Heart left ventricle (tissue), 16 donors: Measurements from ENCODE around the gene ECEL1. TPM values are rescaled to one million over a fixed set of nuclear protein-coding genes. Genes with fewer than 3 reads are reported as not detected.
"Not testable (repeated sequence)": the region's sequence is repeated elsewhere in the genome, so short reads cannot be mapped to it uniquely, and the experiment has no call there.

ENCODE experiments used
- ATAC-seq, 4 donors: fragments of 200-7000 bp; cut with Tn5 transposase; one replicate each; pipeline ENCODE4 v1.9.1; 2020 to 2022; ENCODE audit warnings: moderate library complexity in 4 of 4, mild to moderate bottlenecking in 3 of 4, moderate number of reproducible peaks in 1 of 4
- DNase-seq, 5 donors: peaks; one replicate each; pipeline ENCODE4 v3.0.0-alpha.2; 2020
- H3K27ac ChIP-seq, 12 donors: fragments of 200-600 bp; sonication (generic) in 4 of 12; one replicate each; pipeline versions ENCODE4 v1.5.0 to v1.8.0; 2016 to 2022; ENCODE audit warnings: mild to moderate bottlenecking in 2 of 12
- H3K27me3 ChIP-seq, 9 donors: fragments of 200-600 bp; sonication (generic) in 2 of 9; one replicate each; pipeline versions ENCODE4 v1.5.1 to v1.8.0; 2016 to 2022; ENCODE audit warnings: mild to moderate bottlenecking in 3 of 9
- H3K36me3 ChIP-seq, 9 donors: fragments of 200-600 bp; sonication (generic) in 2 of 9; one replicate each; pipeline versions ENCODE4 v1.5.0 to v1.8.0; 2018 to 2022; ENCODE audit warnings: mild to moderate bottlenecking in 2 of 9
- H3K4me1 ChIP-seq, 12 donors: fragments of 200-600 bp; sonication (generic) in 4 of 12; one replicate each; pipeline versions ENCODE4 v1.5.0 to v1.8.0; 2016 to 2022; ENCODE audit warnings: mild to moderate bottlenecking in 3 of 12
- H3K4me3 ChIP-seq, 12 donors: fragments of 200-600 bp; sonication (generic) in 4 of 12; one replicate each; pipeline versions ENCODE4 v1.5.0 to v1.8.0; 2017 to 2022; ENCODE audit warnings: mild to moderate bottlenecking in 9 of 12, moderate library complexity in 4 of 12
- H3K9me3 ChIP-seq, 12 donors: fragments of 200-600 bp; sonication (generic) in 4 of 12; one replicate each; pipeline versions ENCODE4 v1.5.0 to v1.8.0; 2016 to 2022; ENCODE audit warnings: mild to moderate bottlenecking in 1 of 12
- CTCF ChIP-seq, 12 donors: fragments of 200-600 bp; sonication (generic) in 4 of 12; IDR thresholded peaks; one replicate each; pipeline versions ENCODE4 v1.5.0 to v1.8.0; 2018 to 2022; ENCODE audit warnings: antibody characterized with exemption in 12 of 12, mild to moderate bottlenecking in 5 of 12
- POLR2A ChIP-seq, 2 donors: fragments of 450-650 bp; IDR thresholded peaks; one replicate each; pipeline ENCODE4 v1.6.1; 2017; ENCODE audit warnings: antibody characterized with exemption in 2 of 2, mild to moderate bottlenecking in 2 of 2, moderate library complexity in 2 of 2
- WGBS, 4 donors: extraction: QIAGEN DNeasy Blood & Tissue Kit in 2 of 4; methylation state at CpG; one replicate each; pipeline versions ENCODE4 v1.1.5 to v1.1.7; 2013 to 2018; 5-methylcytosine and 5-hydroxymethylcytosine counted together
- intact Hi-C, 10 donors: fragments of 100-400 bp; cut with DNase I; formaldehyde crosslinking; loops; one replicate each; pipeline versions ENCODE4 v1.11.1 to v1.14.2; 2022
- polyA plus RNA-seq, 2 donors: library from polyadenylated mRNA; stranded (reverse); fragments of 200-250 nt; gene quantifications; one replicate each; pipeline ENCODE4 v1.2.3, GENCODE V29; 2013
- total RNA-seq, 9 donors: library from RNA; depleted of rRNA in 2 of 9; stranded (reverse); fragments of >200 nt in 2 of 9; fragmentation: NEBNext Ultra II Directional in 3 of 9; extraction: Animal tissue kit (Norgen Biotek cat#: 25700) in 3 of 9; gene quantifications; one replicate each; pipeline versions ENCODE4 v1.1.0 to v1.2.4, GENCODE V29; 2016 to 2023
- donor health status: ischemic (EF 13 %, LVEDD 7.1; RV severe dilation, severe dysfunction).
- donor health status: healthy with polysubstance abuse.
- donor health status: DM: no; HTN: yes; CAD: no.
- donor health status: DM: no; HTN: no; CAD: no.
- donor health status: ischemic (EF 25% LVEDD 6.9; RV normal size, moderate dysfunction).
- donor health status: ischemic (EF 25% LVEDD 5.7; RV mildly dilated, moderate dysfunction).
- donor health status: healthy.
- donor health status: DM: yes; HTN: yes; CAD: no.
- donor health status: ischemic (EF 35%, LVEDD 5.7; RV mildly dilated, moderate dysfunction).
- donor health status: nonischemic (EF 11% LVEDD 7.7; RV severe dilation, severe dysfunction).
- donor health status: DM: yes; HTN: yes; CAD: no.
- donor health status: PGD.
- donor health status: ischemic (EF 29% LVEDD 5.4; RV normal size, mild dysfunction).
- donor health status: nonischemic (EF 23%, LVEDD 6.1; RV moderate dilation, normal function).

The ECEL1 gene
- total and polyA plus RNA-seq, 11 donors: 0.20 to 1.4 (median 0.32) TPM; not detected in 3

GRCh38 chr2:232434091-232434490 is 53.5 kb downstream of the ECEL1 start:
- Histone ChIP-seq H3K36me3 (no peaks in the 10 kb centered on the region), H3K9me3 (no peaks in the 10 kb centered on the region), H3K27ac (no peak overlapping the region), H3K4me3 (no peak overlapping the region), H3K27me3 (peaks cover 0 to 4% (median 0%) of the 10 kb centered on the region in 9 donors), H3K4me1 (no peaks in the 10 kb centered on the region)
- WGBS, 4 donors: 75 to 93% (median 86%) methylated on average over 4 to 9 of the region's 9 CpGs
- intact Hi-C loops: loop anchor here in 2 of 10 donors (10.0 kb wide), 2 partner anchors 89 to 99 kb away; no protein-coding TSS in a partner anchor
- peak in 1 of 5 donors; percentile 54 for DNase-seq
- ATAC-seq: no peak
- TF ChIP-seq POLR2A (IDR thresholded peaks at IDR 0.05) (no peak), CTCF (IDR thresholded peaks at IDR 0.05) (no peak)

- not testable (repeated sequence) for H3K27ac ChIP-seq, H3K36me3 ChIP-seq, H3K9me3 ChIP-seq, H3K27me3 ChIP-seq, H3K4me1 ChIP-seq, ATAC-seq, H3K4me3 ChIP-seq, DNase-seq
- intact Hi-C loops: loop anchor here in 2 of 10 donors (10.0 kb wide), 2 partner anchors 89 to 99 kb away; no protein-coding TSS in a partner anchor
- 84 to 92% (median 88%) methylated on average over 7 to 9 of the region's 9 CpGs for WGBS, 4 donors
Measured at GRCh38 chr2:232433622-232434021, 54.0 kb downstream of the ECEL1 start.

GRCh38 chr2:232432598-232433184 is 54.9 kb downstream of the ECEL1 start:
- ATAC-seq (no peak), DNase-seq (peak in 1 of 5 donors; percentile 43)
- no peak for TF ChIP-seq POLR2A (IDR thresholded peaks at IDR 0.05)
- no peak for TF ChIP-seq CTCF (IDR thresholded peaks at IDR 0.05)
- 64 to 81% (median 74%) methylated on average over 14 to 16 of the region's 16 CpGs for WGBS, 4 donors
- Histone ChIP-seq H3K4me1 (no peaks in the 10 kb centered on the region), H3K9me3 (no peaks in the 10 kb centered on the region), H3K36me3 (no peaks in the 10 kb centered on the region), H3K27ac (no peak overlapping the region), H3K27me3 (peaks cover 0 to 11% (median 0%) of the 10 kb centered on the region in 9 donors), H3K4me3 (no peak overlapping the region)
- intact Hi-C loops: loop anchor here in 2 of 10 donors (10.0 kb wide), 2 partner anchors 88 to 98 kb away; no protein-coding TSS in a partner anchor

GRCh38 chr2:232431705-232432590 is 55.7 kb downstream of the ECEL1 start:
- DNase-seq (peak in 1 of 5 donors; percentile 46), ATAC-seq (peak in 1 of 4 donors; percentile 16)
- intact Hi-C loops: loop anchor here in 2 of 10 donors (10.0 kb wide), 2 partner anchors 87 to 97 kb away; no protein-coding TSS in a partner anchor
- Histone ChIP-seq H3K4me1 (no peaks in the 10 kb centered on the region), H3K9me3 (no peaks in the 10 kb centered on the region), H3K4me3 (no peak overlapping the region), H3K27me3 (peaks cover 0 to 11% (median 0%) of the 10 kb centered on the region in 9 donors), H3K36me3 (no peaks in the 10 kb centered on the region), H3K27ac (no peak overlapping the region)
- WGBS, 4 donors: 82 to 91% (median 87%) methylated on average over 8 to 16 of the region's 16 CpGs
- no peak for TF ChIP-seq POLR2A (IDR thresholded peaks at IDR 0.05)
- TF ChIP-seq CTCF (IDR thresholded peaks at IDR 0.05): no peak

Other genes with a start within 250 kb of the ECEL1 start
- gene ALPP, start 109.1 kb downstream of the ECEL1 start, total RNA-seq: not detected
- not detected for gene ALPP, start 109.1 kb downstream of the ECEL1 start, polyA plus RNA-seq
- not detected for gene ALPG, start 81.0 kb downstream of the ECEL1 start, total RNA-seq
- not detected for gene ALPG, start 81.0 kb downstream of the ECEL1 start, polyA plus RNA-seq
- not detected for gene ALPI, start 31.7 kb downstream of the ECEL1 start, total RNA-seq
- gene ALPI, start 31.7 kb downstream of the ECEL1 start, polyA plus RNA-seq: not detected
- gene PRSS56, start 32.6 kb upstream of the ECEL1 start, total RNA-seq: under 1 TPM in 4 of 9 donors, not detected in 5; 0.12 to 0.25 (median 0.15) TPM
- under 1 TPM in 1 of 2 donors, not detected in 1; 0.11 TPM for gene PRSS56, start 32.6 kb upstream of the ECEL1 start, polyA plus RNA-seq
- gene CHRND, start 38.3 kb upstream of the ECEL1 start, total RNA-seq: not detected
- not detected for gene CHRND, start 38.3 kb upstream of the ECEL1 start, polyA plus RNA-seq
- gene CHRNG, start 51.9 kb upstream of the ECEL1 start, total RNA-seq: not detected
- not detected for gene CHRNG, start 51.9 kb upstream of the ECEL1 start, polyA plus RNA-seq
- gene TIGD1, start 62.7 kb upstream of the ECEL1 start, total RNA-seq: 1 to 10 TPM in 8 of 9 donors, under 1 TPM in 1; 0.99 to 3.8 (median 1.6) TPM
- gene TIGD1, start 62.7 kb upstream of the ECEL1 start, polyA plus RNA-seq: 1 to 10 TPM; 1.6 to 2.1 TPM
- gene EIF4E2, start 62.9 kb upstream of the ECEL1 start, total RNA-seq: 10 to 100 TPM; 15.3 to 49.8 (median 38.8) TPM
- gene EIF4E2, start 62.9 kb upstream of the ECEL1 start, polyA plus RNA-seq: 10 to 100 TPM; 36.1 to 54.0 TPM
- gene EFHD1, start 145.8 kb upstream of the ECEL1 start, total RNA-seq: 10 to 100 TPM in 7 of 9 donors, 1 to 10 TPM in 2; 9.0 to 44.8 (median 20.7) TPM
- gene EFHD1, start 145.8 kb upstream of the ECEL1 start, polyA plus RNA-seq: 10 to 100 TPM in 1 of 2 donors, 1 to 10 TPM in 1; 9.0 to 26.8 TPM
- gene GIGYF2, start 209.5 kb upstream of the ECEL1 start, total RNA-seq: 10 to 100 TPM; 48.0 to 78.1 (median 61.3) TPM
- 10 to 100 TPM; 25.3 to 29.8 TPM for gene GIGYF2, start 209.5 kb upstream of the ECEL1 start, polyA plus RNA-seq